DMS79 (cell line): ENCODE results near the gene CSAD.

Experiments
- DNase-seq: peaks from one replicate; lab custom pipeline; 2025; lab: John Stamatoyannopoulos, UW

Gene CSAD

GRCh38 chr12:53180220-53180930 is at the start of gene CSAD, which contains the start of gene ZNF740:
CSAD (minus strand) TSS chr12:53180925; CDS start chr12:53173470, 7,455 bp downstream.
ZNF740 (plus strand) TSS chr12:53180722; CDS start chr12:53181984, 1,262 bp downstream.
- DNase-seq, result peak; percentile 90

- no peak for DNase-seq
Observed at GRCh38 chr12:53230108-53230845, 49.6 kb upstream of the CSAD start.

- DNase-seq, result no peak
Observed at GRCh38 chr12:53229454-53229853, 48.7 kb upstream of the CSAD start.

GRCh38 chr12:53227836-53228235 is 47.1 kb upstream of the CSAD start:
- no peak for DNase-seq

- DNase-seq, result no peak
Observed at GRCh38 chr12:53227341-53227740, 46.6 kb upstream of the CSAD start.

- no peak for DNase-seq
Observed at GRCh38 chr12:53226815-53227214, 46.1 kb upstream of the CSAD start.

GRCh38 chr12:53225635-53226424 is 45.1 kb upstream of the CSAD start:
- no peak for DNase-seq

GRCh38 chr12:53224897-53225634 is 44.3 kb upstream of the CSAD start:
- DNase-seq, result no peak

GRCh38 chr12:53224061-53224896 is 43.6 kb upstream of the CSAD start:
- no peak for DNase-seq

GRCh38 chr12:53223389-53224060 is 42.8 kb upstream of the CSAD start:
- no peak for DNase-seq

- no peak for DNase-seq
Observed at GRCh38 chr12:53222806-53223261, 42.1 kb upstream of the CSAD start.

- no peak for DNase-seq
Observed at GRCh38 chr12:53222170-53222721, 41.5 kb upstream of the CSAD start.

- no peak for DNase-seq
Observed at GRCh38 chr12:53221203-53222080, 40.7 kb upstream of the CSAD start.

GRCh38 chr12:53220694-53221202 is 40.0 kb upstream of the CSAD start:
- DNase-seq, result peak; percentile 61

GRCh38 chr12:53219956-53220693 is 39.4 kb upstream of the CSAD start:
- DNase-seq, result no peak

GRCh38 chr12:53219292-53219955 is 38.7 kb upstream of the CSAD start:
- DNase-seq, result no peak

- DNase-seq, result no peak
Observed at GRCh38 chr12:53218551-53219291, 38.0 kb upstream of the CSAD start.
